Transverse colon (tissue), 4 donors: ENCODE data around the gene CEPT1. TPM values are rescaled to one million over a fixed set of nuclear protein-coding genes. Genes with fewer than 3 reads are reported as not detected.

Experiments used
- DNase-seq: peaks from one replicate; pipeline ENCODE4 v3.0.0-alpha.2; 2019
- H3K27ac ChIP-seq, 4 donors: fragments of 200-600 bp; sonication (generic); 2 replicates each; pipeline ENCODE4 v1.5.1; 2016 to 2018; ENCODE audit warnings: inconsistent platforms in 4 of 4
- H3K27me3 ChIP-seq: fragments of 200-600 bp; sonication (generic); 2 replicates; pipeline ENCODE4 v1.5.1; 2017; ENCODE audit warnings: inconsistent platforms
- H3K36me3 ChIP-seq, 4 donors: fragments of 200-600 bp; sonication (generic); 2 replicates each; pipeline ENCODE4 v1.5.1; 2017 to 2019; ENCODE audit warnings: inconsistent platforms in 4 of 4
- H3K4me1 ChIP-seq, 4 donors: fragments of 200-600 bp; sonication (generic); 2 replicates each; pipeline ENCODE4 v1.5.1; 2017 to 2020; ENCODE audit warnings: inconsistent platforms in 4 of 4
- H3K4me3 ChIP-seq, 4 donors: fragments of 200-600 bp; sonication (generic); 1 replicate in 1 of 4; 2 replicates in 3 of 4; pipeline versions ENCODE4 v1.5.1 to v1.6.1; 2017 to 2019; ENCODE audit warnings: inconsistent platforms in 4 of 4
- H3K9me3 ChIP-seq, 2 donors: fragments of 200-600 bp; sonication (generic); 2 replicates each; pipeline ENCODE4 v1.5.1; 2017 to 2019; ENCODE audit warnings: inconsistent platforms in 2 of 2
- CTCF ChIP-seq, 5 experiments: fragments of 200-600 bp in 3 of 5; fragments of 450-650 bp in 2 of 5; sonication (generic) in 3 of 5; IDR thresholded peaks; 1 replicate in 2 of 5; 2 replicates in 3 of 5; pipeline ENCODE4 v1.5.1; 2016 to 2017; ENCODE audit warnings: antibody characterized with exemption in 5 of 5, inconsistent platforms in 3 of 5, mild to moderate bottlenecking in 2 of 5, moderate library complexity in 1 of 5
- EP300 ChIP-seq: sonication (generic); formaldehyde crosslinking; IDR thresholded peaks from one replicate; pipeline ENCODE4 v1.6.1; 2017; ENCODE audit warnings: antibody characterized with exemption, low read depth
- POLR2A ChIP-seq: fragments of 450-650 bp; IDR thresholded peaks from one replicate; pipeline ENCODE4 v1.6.1; 2016; ENCODE audit warnings: antibody characterized with exemption, mild to moderate bottlenecking, moderate library complexity
- POLR2AphosphoS5 ChIP-seq, 3 donors: sonication (generic); formaldehyde crosslinking; IDR thresholded peaks; one replicate each; pipeline ENCODE4 v1.6.1; 2016; ENCODE audit warnings: antibody characterized with exemption in 3 of 3
- WGBS, 2 donors: methylation state at CpG; one replicate each; pipeline ENCODE4 v1.1.5; 2018; ENCODE audit warnings: low coverage in 1 of 2; 5-methylcytosine and 5-hydroxymethylcytosine counted together
- in situ Hi-C, 4 donors: fragments of 200-750 bp; cut with MboI; loops; one replicate each; pipeline versions ENCODE4 v1.15.0 to v1.15.1; 2017; ENCODE audit warnings: low sequenced_read_pairs in 3 of 4, low pct_ligation_motif_present in 1 of 4, low pct_unique_long_range_greater_than_20kb in 1 of 4
- intact Hi-C: fragments of 100-400 bp; cut with DNase I; formaldehyde crosslinking; loops from one replicate; pipeline ENCODE4 v1.15.1; 2023; ENCODE audit warnings: low total_unique reads
- total RNA-seq, 4 donors: library from RNA; depleted of rRNA; stranded (reverse); fragments of >200 nt; gene quantifications; one replicate each; pipeline ENCODE4 v1.1.0, GENCODE V29; 2016

CEPT1 gene
- total RNA-seq, 4 donors from 2014 or later: 11.2 to 55.6 (median 26.9) TPM

- in situ Hi-C loops (loop anchor here (5.0 to 25.0 kb wide), 6 partner anchors 174 to 544 kb away; partner anchors contain the start of genes DDX20 (in 1 of the 4) and RAP1A (in 1 of the 4)), intact Hi-C loops (loop anchor here (5.0 kb wide), 1 partner anchor 182 kb away; no protein-coding TSS in a partner anchor)
- Histone ChIP-seq H3K9me3 (no peaks in the 10 kb centered on the region), H3K4me3 (no peak overlapping the region), H3K27ac (peak overlapping the region in 2 of 4 donors; percentile 43 to 50), H3K27me3 (no peaks in the 10 kb centered on the region), H3K36me3 (no peaks in the 10 kb centered on the region), H3K4me1 (peaks cover 0 to 19% (median 6%) of the 10 kb centered on the region in 4 donors)
- WGBS, 2 donors: 79 to 87% methylated on average over 4 to 6 of the region's 6 CpGs
- TF ChIP-seq CTCF (IDR thresholded peaks at IDR 0.05): no peak
- TF ChIP-seq POLR2A: no peak
- no peak for TF ChIP-seq EP300
- TF ChIP-seq POLR2AphosphoS5 (IDR thresholded peaks at IDR 0.05): no peak
- no peak for DNase-seq
These were observed 80.4 kb downstream of the CEPT1 start for GRCh38 chr1:111220302-111220890.

- no peak for DNase-seq
- peaks cover 0 to 19% (median 6%) of the 10 kb centered on the region in 4 donors for H3K4me1 ChIP-seq
- WGBS, 2 donors: 13 to 46% methylated on average over 1 to 2 of the region's 2 CpGs
- no peak overlapping the region for H3K4me3 ChIP-seq
- no peaks in the 10 kb centered on the region for H3K9me3 ChIP-seq
- H3K27ac ChIP-seq: peak overlapping the region in 1 of 4 donors; percentile 9
- no peaks in the 10 kb centered on the region for H3K27me3 ChIP-seq
- intact Hi-C loops (loop anchor here (5.0 kb wide), 1 partner anchor 181 kb away; no protein-coding TSS in a partner anchor), in situ Hi-C loops (loop anchor here (5.0 to 25.0 kb wide), 6 partner anchors 174 to 544 kb away; partner anchors contain the start of genes DDX20 (in 1 of the 4) and RAP1A (in 1 of the 4))
- no peaks in the 10 kb centered on the region for H3K36me3 ChIP-seq
- TF ChIP-seq POLR2A (no peak), EP300 (no peak), CTCF (IDR thresholded peaks at IDR 0.05) (no peak), POLR2AphosphoS5 (IDR thresholded peaks at IDR 0.05) (no peak)
These were observed 81.2 kb downstream of the CEPT1 start for GRCh38 chr1:111221276-111221632.

- WGBS, 2 donors: 56 to 79% methylated on average over 3 to 5 of the region's 5 CpGs
- Histone ChIP-seq H3K36me3 (no peaks in the 10 kb centered on the region), H3K27ac (peak overlapping the region; percentile 8 to 48 (median 10)), H3K9me3 (no peaks in the 10 kb centered on the region), H3K4me1 (peaks cover 0 to 19% (median 6%) of the 10 kb centered on the region in 4 donors), H3K4me3 (no peak overlapping the region), H3K27me3 (no peaks in the 10 kb centered on the region)
- TF ChIP-seq POLR2A: no peak
- no peak for TF ChIP-seq CTCF (IDR thresholded peaks at IDR 0.05)
- no peak for TF ChIP-seq EP300
- no peak for TF ChIP-seq POLR2AphosphoS5 (IDR thresholded peaks at IDR 0.05)
- in situ Hi-C loops (loop anchor here (5.0 to 25.0 kb wide), 6 partner anchors 173 to 543 kb away; partner anchors contain the start of genes DDX20 (in 1 of the 4) and RAP1A (in 1 of the 4)), intact Hi-C loops (loop anchor here (5.0 kb wide), 1 partner anchor 181 kb away; no protein-coding TSS in a partner anchor)
- DNase-seq: peak; percentile 36
These were observed 81.7 kb downstream of the CEPT1 start for GRCh38 chr1:111221633-111222291.
